NT2/D1 (cell line): ENCODE results near the gene B3GAT3.
"Not testable (repeated sequence)": the region's sequence is repeated elsewhere in the genome, so short reads cannot be mapped to it uniquely, and the experiment has no call there.

Experiments
- DNase-seq: peaks from one replicate; pipeline ENCODE4 v3.0.0-alpha.2; 2011; ENCODE audit warnings: low read depth, low spot score
- H3K27me3 ChIP-seq: 2 replicates; pipeline ENCODE4 v1.6.0; 2011; ENCODE audit warnings: mild to moderate bottlenecking; ENCODE audit not compliant: insufficient read length, insufficient read depth
- H3K36me3 ChIP-seq: 2 replicates; pipeline ENCODE4 v1.6.1; 2011; ENCODE audit warnings: mild to moderate bottlenecking, low read length, mixed read lengths; ENCODE audit not compliant: insufficient read depth, insufficient read length
- H3K4me1 ChIP-seq: 2 replicates; pipeline ENCODE4 v1.5.1; 2011; ENCODE audit not compliant: insufficient read depth, insufficient read length
- H3K4me3 ChIP-seq: 2 replicates; pipeline ENCODE4 v1.5.1; 2011; ENCODE audit warnings: low read depth; ENCODE audit not compliant: insufficient read length
- H3K9ac ChIP-seq: 2 replicates; pipeline ENCODE4 v1.6.0; 2011; ENCODE audit warnings: low read depth; ENCODE audit not compliant: insufficient read length
- H3K9me3 ChIP-seq: 2 replicates; pipeline ENCODE4 v1.5.1; 2011; ENCODE audit warnings: mild to moderate bottlenecking, low read length; ENCODE audit not compliant: insufficient read depth
- SUZ12 ChIP-seq: IDR thresholded peaks from 2 replicates; pipeline ENCODE4 v1.6.1; 2011; ENCODE audit not compliant: insufficient read length, insufficient read depth; ENCODE audit errors: extremely low read depth
- YY1 ChIP-seq: IDR thresholded peaks from 2 replicates; pipeline ENCODE4 v1.6.1; 2011; ENCODE audit not compliant: insufficient read length, insufficient read depth
- ZNF274 ChIP-seq: IDR thresholded peaks from 2 replicates; pipeline ENCODE4 v1.6.1; 2011; ENCODE audit warnings: mild to moderate bottlenecking, low read depth, low read length

B3GAT3 gene

DNA sequence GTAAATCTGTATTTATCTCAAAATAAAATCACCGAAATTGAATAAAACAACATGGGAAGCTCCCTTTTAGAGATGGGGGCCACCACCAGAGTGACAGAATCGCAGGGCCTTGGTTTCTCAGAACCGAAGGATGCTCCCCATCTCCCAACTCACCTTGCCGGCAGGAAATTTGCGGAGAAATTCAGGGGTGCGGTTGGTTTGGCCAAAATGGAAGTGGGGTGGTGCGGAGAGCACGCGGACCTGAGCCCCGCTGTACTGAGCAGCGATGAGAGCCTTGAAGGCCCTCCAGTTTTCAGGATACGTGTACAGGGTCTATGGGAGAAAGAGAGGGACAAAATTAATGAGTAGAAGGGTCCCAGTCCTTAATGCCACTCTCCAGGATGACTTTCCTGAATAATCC is 49.4 kb downstream of the B3GAT3 start:
- no peak for DNase-seq
- H3K36me3 ChIP-seq, result peaks cover 81% of the 10 kb centered on the region
- no peaks in the 10 kb centered on the region for H3K27me3 ChIP-seq
- H3K4me3 ChIP-seq, result peak overlapping the region; percentile 97
- TF ChIP-seq YY1 (no peak), SUZ12 (no peak), ZNF274 (no peak)
- no peaks in the 10 kb centered on the region for H3K9me3 ChIP-seq
- H3K9ac ChIP-seq, result peak overlapping the region; percentile 100
- H3K4me1 ChIP-seq, result peaks cover 14% of the 10 kb centered on the region

GRCh38 chr11:62571493-62571892 is 50.3 kb downstream of the B3GAT3 start:
- H3K36me3 ChIP-seq, result peaks cover 81% of the 10 kb centered on the region
- H3K9ac ChIP-seq, result peak overlapping the region; percentile 100
- not testable (repeated sequence) for DNase-seq, H3K27me3 ChIP-seq, H3K9me3 ChIP-seq
- H3K4me1 ChIP-seq, result peaks cover 14% of the 10 kb centered on the region
- peak overlapping the region; percentile 97 for H3K4me3 ChIP-seq

DNA sequence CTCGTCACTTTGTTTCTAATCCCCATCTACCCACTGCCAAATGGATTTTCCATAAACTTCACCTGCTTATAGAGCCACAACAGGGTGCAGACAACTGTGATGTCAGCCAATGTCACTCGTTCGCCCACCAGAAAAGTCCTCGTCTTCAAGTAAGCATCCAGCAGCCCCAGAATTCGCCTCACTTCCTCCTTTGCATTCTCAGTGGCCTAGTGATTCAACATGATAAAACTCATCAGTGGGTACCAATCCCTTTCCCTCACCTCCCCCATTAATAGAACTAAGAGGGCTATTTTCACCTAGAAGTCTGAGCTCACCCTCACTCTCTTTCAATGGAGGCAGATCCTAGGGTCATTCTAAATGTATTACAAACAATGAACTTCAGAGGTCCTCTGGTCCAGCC is 50.9 kb downstream of the B3GAT3 start:
- H3K36me3 ChIP-seq, result peaks cover 81% of the 10 kb centered on the region
- not testable (repeated sequence) for H3K4me3 ChIP-seq, DNase-seq, H3K27me3 ChIP-seq, H3K9me3 ChIP-seq
- H3K9ac ChIP-seq, result peak overlapping the region; percentile 100
- H3K4me1 ChIP-seq, result peaks cover 14% of the 10 kb centered on the region

- peaks cover 85% of the 10 kb centered on the region for H3K36me3 ChIP-seq
- peaks cover 6% of the 10 kb centered on the region for H3K4me1 ChIP-seq
- H3K27me3 ChIP-seq, result no peaks in the 10 kb centered on the region
- H3K9me3 ChIP-seq, result no peaks in the 10 kb centered on the region
- DNase-seq, result no peak
- H3K4me3 ChIP-seq, result no peak overlapping the region
- peak overlapping the region; percentile 21 for H3K9ac ChIP-seq
- TF ChIP-seq YY1 (no peak), SUZ12 (no peak), ZNF274 (no peak)
Measured at GRCh38 chr11:62569611-62570010, 52.2 kb downstream of the B3GAT3 start.

DNA sequence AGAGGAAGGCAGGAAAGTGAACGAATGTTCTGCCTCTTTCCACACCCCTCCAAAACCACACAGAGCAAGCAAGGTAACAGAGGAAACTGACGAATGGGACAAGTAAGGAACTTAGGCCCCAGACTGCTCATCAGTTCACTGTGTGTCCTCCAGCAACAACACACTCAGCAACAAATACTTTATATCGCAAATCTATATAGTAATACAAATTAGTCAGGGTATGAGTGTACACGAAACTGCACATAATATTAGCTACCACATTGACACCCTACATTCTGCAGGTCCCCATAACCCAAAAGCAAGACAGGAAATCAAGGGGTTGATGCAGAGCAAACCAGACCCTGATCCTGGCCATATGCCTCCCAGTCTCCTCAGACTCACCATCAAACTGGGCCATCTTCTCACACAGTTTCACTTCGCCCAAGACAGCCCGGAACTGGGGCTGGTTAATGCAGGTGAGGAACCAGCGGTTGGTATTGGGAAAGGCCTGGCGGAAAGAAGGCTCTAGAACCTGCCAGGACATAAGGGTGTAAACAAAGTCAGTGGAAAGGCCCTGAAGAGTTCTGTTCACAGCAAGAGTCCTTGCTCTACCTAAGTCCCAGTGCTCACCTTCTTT is 54.7 kb downstream of the B3GAT3 start:
- no peak for TF ChIP-seq YY1
- no peak for TF ChIP-seq ZNF274
- TF ChIP-seq SUZ12, result no peak
- H3K9ac ChIP-seq, result peak overlapping the region; percentile 24
- H3K4me1 ChIP-seq, result peaks cover 10% of the 10 kb centered on the region
- no peaks in the 10 kb centered on the region for H3K9me3 ChIP-seq
- H3K36me3 ChIP-seq, result peaks cover 92% of the 10 kb centered on the region
- H3K4me3 ChIP-seq, result no peak overlapping the region
- no peak for DNase-seq
- no peaks in the 10 kb centered on the region for H3K27me3 ChIP-seq

- H3K4me1 ChIP-seq, result peaks cover 6% of the 10 kb centered on the region
- H3K27me3 ChIP-seq, result no peaks in the 10 kb centered on the region
- no peak for DNase-seq
- no peak overlapping the region for H3K4me3 ChIP-seq
- H3K9ac ChIP-seq, result no peak overlapping the region
- no peaks in the 10 kb centered on the region for H3K9me3 ChIP-seq
- TF ChIP-seq YY1 (no peak), ZNF274 (no peak), SUZ12 (no peak)
- peaks cover 85% of the 10 kb centered on the region for H3K36me3 ChIP-seq
Measured at GRCh38 chr11:62566247-62566646, 55.5 kb downstream of the B3GAT3 start.
